HG03039 (cell line): ENCODE measurements around the gene MOSPD3.

Source experiments
- ATAC-seq: cut with Tn5 transposase; IDR thresholded peaks from one replicate; pipeline ENCODE4 v1.9.1; 2021; ENCODE audit warnings: mild to moderate bottlenecking, moderate library complexity; ENCODE audit not compliant: unreplicated experiment

The MOSPD3 gene

DNA sequence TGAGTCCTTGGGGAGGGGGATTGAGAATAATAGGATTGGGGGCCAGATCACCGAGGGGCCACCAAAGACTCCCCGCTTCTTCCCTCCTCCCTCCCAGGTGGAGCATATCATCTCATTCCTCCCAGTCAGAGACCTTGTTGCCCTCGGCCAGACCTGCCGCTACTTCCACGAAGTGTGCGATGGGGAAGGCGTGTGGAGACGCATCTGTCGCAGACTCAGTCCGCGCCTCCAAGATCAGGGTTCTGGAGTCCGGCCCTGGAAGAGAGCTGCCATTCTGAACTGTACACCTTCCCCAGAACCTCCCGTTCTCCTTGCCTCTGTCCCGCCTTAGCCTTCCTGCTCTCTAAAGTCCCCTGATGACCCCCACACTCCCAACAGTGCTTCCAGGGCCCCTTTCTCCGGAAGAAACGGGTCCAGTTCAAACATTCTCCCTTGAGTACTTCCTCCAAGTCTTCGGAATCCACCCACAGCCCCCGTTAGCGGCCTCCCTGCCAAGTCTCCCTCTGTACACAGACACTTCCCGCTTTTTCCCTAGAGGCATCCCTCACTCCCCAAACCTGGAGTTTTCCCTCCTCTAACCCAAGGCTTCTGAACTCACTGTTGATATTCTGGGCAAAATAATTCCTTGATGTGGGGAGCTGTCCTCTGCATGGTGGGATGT lies 22.1 kb upstream of the MOSPD3 start:
- ATAC-seq: no peak

- ATAC-seq: no peak
These were observed 20.7 kb upstream of the MOSPD3 start for GRCh38 chr7:100591596-100591995.

DNA sequence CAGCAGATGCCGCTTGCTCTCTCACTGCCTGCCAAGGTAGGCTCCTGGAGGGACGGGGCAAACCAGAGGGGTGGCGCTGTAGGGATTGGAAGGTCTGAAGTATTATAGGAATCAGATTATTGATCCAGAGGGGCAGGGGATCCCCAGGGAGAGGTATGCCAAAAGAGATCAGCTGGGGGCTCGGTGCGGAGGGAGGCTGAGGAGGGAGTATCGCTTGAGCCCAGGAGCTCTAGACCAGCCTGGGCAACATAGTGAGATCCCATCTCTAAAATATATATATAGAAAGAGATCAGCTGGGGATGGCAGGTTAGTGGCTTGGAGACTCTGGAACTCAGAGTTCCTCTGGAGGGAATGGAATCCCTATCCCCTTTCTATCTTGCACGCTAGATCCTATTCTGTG lies 17.2 kb upstream of the MOSPD3 start:
- no peak for ATAC-seq

GRCh38 chr7:100598425-100598824 lies 13.9 kb upstream of the MOSPD3 start:
- no peak for ATAC-seq

GRCh38 chr7:100599911-100600729 lies 12.2 kb upstream of the MOSPD3 start:
- ATAC-seq: no peak

DNA sequence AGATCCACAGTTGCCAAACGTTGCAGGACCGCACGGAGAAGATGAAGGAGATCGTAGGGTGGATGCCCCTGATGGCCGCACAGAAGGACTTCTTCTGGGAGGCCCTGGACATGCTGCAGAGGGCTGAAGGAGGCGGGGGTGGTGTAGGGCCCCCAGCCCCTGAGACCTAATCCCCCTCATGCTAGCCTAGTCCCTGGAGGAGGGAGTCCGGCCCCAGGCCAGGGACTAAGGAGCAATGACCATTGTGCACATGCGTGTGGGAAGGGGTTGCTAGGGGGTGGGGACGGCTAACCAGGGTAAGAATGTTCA lies 11.7 kb upstream of the MOSPD3 start:
- no peak for ATAC-seq

- ATAC-seq: no peak
These were observed 9.2 kb upstream of the MOSPD3 start for GRCh38 chr7:100602889-100603725.

DNA sequence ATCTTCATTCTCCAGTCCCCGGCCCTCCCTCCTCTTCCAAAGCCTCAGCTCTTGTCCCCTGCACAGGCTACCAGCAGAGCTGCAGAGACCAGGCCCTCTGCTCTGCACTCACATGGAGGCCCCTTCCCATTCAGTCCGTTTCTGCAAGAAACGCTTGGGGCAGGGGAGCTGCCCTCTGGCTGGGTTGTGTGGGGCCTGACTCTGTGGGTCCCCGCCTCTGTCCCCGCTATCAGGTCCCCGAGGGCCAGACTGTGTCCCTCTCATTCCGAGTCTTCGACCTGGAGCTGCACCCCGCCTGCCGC lies 8.7 kb upstream of the MOSPD3 start:
- ATAC-seq: no peak

- no peak for ATAC-seq
These were observed 8.0 kb upstream of the MOSPD3 start for GRCh38 chr7:100604028-100604975.

- ATAC-seq: no peak
These were observed 7.1 kb upstream of the MOSPD3 start for GRCh38 chr7:100604976-100605911.

- ATAC-seq: no peak
These were observed 6.0 kb upstream of the MOSPD3 start for GRCh38 chr7:100606313-100606712.

DNA sequence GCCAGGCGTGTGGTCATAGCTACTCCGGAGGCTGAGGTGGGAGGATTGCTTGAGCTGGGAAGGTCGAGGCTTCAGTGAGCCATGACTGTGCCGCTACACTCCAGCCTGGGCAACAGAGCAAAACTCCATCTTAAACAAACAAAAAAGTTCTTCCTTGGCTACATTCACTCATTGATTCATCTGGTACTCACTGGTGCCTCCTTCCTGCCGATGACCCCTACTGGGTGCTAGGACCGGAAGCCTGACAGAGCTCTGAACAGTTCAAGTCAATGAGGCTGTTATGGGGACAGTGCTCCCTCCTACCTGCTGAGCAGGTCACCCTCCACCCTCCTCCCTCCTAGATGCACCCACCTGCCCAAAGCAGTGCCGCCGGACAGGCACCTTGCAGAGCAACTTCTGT lies 5.2 kb upstream of the MOSPD3 start:
- ATAC-seq: no peak

- no peak for ATAC-seq
These were observed 2.4 kb upstream of the MOSPD3 start for GRCh38 chr7:100609958-100610357.

DNA sequence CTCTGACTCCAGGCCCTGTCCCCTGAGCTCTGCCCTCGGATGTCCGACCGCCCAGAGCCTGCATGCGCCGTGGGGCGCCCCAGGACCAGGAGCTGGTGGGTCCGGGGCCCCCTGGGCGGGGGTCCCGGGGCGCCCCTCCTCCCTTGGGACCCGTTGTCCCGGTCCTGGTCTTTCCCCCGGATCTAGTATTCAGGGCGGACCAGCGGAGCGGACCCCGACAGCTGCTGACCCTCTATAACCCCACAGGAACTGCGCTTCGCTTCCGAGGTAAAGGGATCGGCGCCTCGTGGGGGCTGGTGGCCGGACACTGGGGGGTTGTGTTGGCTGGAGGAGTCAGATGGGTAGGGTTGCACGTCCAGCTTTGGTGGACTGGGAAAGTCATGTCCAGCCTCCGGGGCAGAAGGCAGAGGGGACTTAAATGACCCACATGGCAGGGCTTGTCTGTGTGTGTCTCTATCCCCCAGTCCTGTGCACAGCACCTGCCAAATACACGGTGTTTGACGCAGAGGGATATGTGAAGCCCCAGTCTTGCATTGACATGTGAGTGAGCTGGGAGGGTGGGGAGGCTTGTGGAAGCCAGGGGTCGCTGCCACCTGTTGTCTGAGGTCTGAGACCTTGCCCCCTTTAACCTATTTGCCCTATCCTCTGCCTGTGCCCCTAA lies 520 bp downstream of the MOSPD3 start:
- ATAC-seq: no peak

DNA sequence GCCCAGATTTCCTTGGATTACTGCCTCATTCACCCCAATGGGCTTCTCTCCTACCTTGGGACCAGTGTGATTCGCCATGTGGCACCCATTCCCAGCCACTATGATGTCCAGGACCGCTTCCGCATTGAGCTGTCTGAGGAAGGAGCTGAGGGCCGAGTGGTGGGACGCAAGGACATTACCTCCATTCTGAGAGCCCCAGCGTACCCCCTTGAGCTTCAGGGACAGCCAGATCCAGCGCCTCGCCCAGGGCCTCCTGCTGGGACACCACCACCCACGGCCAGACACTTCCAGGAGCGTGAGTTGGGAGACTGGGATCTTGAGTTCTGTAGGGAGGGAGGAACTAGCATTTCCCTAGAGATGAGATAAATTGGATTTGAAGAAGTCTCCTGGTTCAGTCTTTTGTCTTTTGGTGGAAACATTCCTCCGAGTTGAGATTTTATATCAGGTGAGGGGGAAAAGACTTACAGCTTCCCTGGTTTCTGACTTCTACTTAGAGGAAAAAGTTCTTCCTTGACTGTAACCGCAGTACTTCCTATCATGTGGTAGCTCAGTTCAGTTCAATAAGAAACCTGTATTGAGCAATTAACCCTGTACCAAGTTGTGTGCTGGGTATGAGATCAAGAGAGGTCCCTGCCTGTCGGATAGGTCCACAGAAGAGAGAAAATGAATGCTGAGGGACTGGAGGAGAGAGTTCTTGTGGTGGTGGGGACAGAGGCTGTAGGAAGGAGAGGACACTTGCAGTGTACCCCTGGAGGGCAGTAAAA lies 1.3 kb downstream of the MOSPD3 start:
- no peak for ATAC-seq

DNA sequence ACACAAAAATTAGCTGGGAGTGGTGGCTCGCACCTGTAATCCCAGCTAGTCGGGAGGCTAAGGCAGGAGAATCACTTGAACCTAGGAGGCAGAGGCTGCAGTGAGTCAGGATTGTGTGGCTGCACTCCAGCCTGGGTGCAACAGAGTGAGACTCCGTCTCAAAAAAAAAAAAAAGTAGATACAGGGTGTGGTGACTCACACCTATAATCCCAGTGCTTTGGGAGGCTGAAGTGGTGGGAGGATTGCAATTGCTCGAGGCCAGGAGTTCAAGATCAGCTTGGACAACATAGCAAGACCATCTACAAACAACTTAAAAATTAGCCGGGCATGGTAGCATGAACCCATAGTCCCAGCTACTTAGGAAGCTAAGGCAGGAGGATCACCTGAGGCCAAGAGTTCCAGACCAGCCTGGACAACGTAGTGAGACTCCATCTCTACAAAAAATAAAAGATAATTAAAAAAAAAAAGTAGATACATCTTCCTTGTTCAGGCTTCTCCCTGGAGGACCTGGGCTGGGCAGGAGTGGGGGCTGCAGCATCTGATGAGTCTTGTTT lies 2.0 kb downstream of the MOSPD3 start:
- no peak for ATAC-seq

DNA sequence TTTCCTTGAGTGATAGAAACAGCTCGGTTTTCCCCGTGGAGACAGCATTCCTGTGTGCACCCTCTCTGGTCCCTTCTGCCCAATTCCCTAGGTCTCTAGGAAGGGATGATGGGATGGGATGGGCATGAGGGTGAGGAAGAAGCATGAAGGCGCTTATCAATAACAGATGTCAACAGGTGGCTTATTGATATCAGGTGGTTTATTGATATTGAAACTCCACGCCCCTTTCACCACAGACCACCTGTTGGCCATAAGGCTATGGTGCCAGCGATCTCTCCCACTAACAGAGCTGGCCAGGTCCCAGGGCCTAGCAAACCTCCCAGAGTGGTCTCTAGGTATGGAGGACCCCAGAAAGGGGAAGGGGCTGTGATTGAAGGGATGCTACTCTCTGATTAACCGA lies 7.9 kb downstream of the MOSPD3 start:
- ATAC-seq: no peak

- ATAC-seq: no peak
These were observed 8.5 kb downstream of the MOSPD3 start for GRCh38 chr7:100620804-100621203.
